Peyer's patch (tissue), 4 donors: ENCODE measurements around the gene PTEN.

Source experiments
- POLR2A ChIP-seq, 2 donors: fragments of 450-650 bp; IDR thresholded peaks; one replicate each; pipeline ENCODE4 v1.5.1; 2017; ENCODE audit warnings: antibody characterized with exemption in 2 of 2, mild to moderate bottlenecking in 2 of 2, moderate library complexity in 2 of 2
- TF ChIP-seq, protein P1 (sequence below), 6 experiments: fragments of 450-650 bp in 4 of 6; fragments of 200-600 bp in 2 of 6; sonication (generic) in 1 of 6; IDR thresholded peaks; one replicate each; pipeline ENCODE4 v1.5.1; 2017 to 2019; ENCODE audit warnings: antibody characterized with exemption in 6 of 6, mild to moderate bottlenecking in 3 of 6, moderate library complexity in 1 of 6

DNA sequence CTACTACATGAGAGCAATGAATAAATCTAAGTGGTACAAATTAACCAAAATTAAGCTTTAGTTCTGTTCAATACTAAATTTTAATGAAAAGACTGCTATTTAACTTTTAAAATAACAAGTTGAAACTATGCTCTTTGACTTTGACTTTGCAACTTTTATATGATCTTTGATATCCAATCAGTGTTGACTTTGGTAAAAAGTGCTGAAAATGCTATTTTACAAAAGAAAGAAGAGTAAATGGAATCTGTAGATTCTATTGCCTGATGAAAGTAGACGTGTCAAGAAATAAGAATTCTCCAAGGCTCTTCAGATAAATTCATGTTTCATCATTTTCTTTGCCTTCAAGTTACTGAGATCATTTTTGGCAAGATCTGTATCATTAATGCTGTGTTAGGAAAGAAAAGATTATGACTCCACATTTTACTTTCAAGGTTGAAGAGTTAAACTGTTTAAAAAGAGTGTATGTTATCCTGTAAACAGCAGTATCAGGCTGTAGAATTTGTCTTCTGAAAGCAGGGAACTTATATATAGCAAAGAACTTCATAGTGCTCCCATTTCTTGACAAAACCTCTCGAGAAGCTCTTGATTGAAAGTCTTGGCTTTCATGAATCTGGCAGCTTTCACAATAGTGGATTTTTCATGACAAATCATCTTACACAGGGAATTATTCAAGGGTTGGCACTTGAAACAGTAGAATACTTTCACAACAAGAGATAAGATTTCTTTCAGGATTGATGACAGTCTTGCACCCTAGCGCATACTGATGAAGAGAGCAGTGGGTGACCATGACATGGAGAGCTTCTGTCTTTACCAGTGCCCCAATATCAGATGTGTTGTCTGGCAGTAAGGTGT is 72.1 kb downstream of the PTEN start:
- TF ChIP-seq, protein P1, sequence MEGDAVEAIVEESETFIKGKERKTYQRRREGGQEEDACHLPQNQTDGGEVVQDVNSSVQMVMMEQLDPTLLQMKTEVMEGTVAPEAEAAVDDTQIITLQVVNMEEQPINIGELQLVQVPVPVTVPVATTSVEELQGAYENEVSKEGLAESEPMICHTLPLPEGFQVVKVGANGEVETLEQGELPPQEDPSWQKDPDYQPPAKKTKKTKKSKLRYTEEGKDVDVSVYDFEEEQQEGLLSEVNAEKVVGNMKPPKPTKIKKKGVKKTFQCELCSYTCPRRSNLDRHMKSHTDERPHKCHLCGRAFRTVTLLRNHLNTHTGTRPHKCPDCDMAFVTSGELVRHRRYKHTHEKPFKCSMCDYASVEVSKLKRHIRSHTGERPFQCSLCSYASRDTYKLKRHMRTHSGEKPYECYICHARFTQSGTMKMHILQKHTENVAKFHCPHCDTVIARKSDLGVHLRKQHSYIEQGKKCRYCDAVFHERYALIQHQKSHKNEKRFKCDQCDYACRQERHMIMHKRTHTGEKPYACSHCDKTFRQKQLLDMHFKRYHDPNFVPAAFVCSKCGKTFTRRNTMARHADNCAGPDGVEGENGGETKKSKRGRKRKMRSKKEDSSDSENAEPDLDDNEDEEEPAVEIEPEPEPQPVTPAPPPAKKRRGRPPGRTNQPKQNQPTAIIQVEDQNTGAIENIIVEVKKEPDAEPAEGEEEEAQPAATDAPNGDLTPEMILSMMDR (IDR thresholded peaks at IDR 0.05) = no peak
- TF ChIP-seq POLR2A (IDR thresholded peaks at IDR 0.05) = no peak
